OCI-LY7 (cell line): ENCODE results near the gene BOD1. TPM values are rescaled to one million over a fixed set of nuclear protein-coding genes. Genes with fewer than 3 reads are reported as not detected.

Experiments used
- BruUV-seq: library from RNA; stranded (reverse); fragments of 400-500 nt; replicated peaks from 2 replicates; lab custom pipeline; 2021; lab: Mats Ljungman, UMichigan
- CTCF ChIA-PET: fragments of 300-600 bp; sonication (Branson Sonifier 250); formaldehyde crosslinking; loops from one replicate; lab custom pipeline; 2022; ENCODE audit warnings: antibody characterized with exemption; ENCODE audit not compliant: unreplicated experiment; lab: Charles Lee
- POLR2A ChIA-PET: fragments of 300-600 bp; sonication (Branson Sonifier 250); formaldehyde crosslinking; loops from one replicate; lab custom pipeline; 2022; ENCODE audit warnings: antibody characterized with exemption; lab: Charles Lee
- DNase-seq: peaks from one replicate; pipeline ENCODE4 v3.0.0-alpha.2; 2015; ENCODE audit warnings: low spot score
- H2AFZ ChIP-seq: fragments of 200-600 bp; sonication (generic), shearing (Covaris generic); 2 replicates; pipeline ENCODE4 v1.6.1; 2014; ENCODE audit warnings: mild to moderate bottlenecking, antibody characterized with exemption, low read length, moderate library complexity
- H3K27ac ChIP-seq: fragments of 200-600 bp; sonication (generic); 2 replicates; pipeline ENCODE4 v1.5.1; 2014; ENCODE audit warnings: mixed run types, low read depth, mild to moderate bottlenecking, moderate library complexity, low read length, inconsistent platforms; ENCODE audit not compliant: poor library complexity, severe bottlenecking
- H3K36me3 ChIP-seq: fragments of 200-600 bp; sonication (generic); 2 replicates; pipeline ENCODE4 v1.6.1; 2014; ENCODE audit warnings: mild to moderate bottlenecking, antibody characterized with exemption, low read length, moderate library complexity, mixed read lengths; ENCODE audit not compliant: insufficient read depth
- H3K4me1 ChIP-seq: fragments of 200-600 bp; sonication (generic); 2 replicates; pipeline ENCODE4 v1.5.1; 2014; ENCODE audit warnings: mild to moderate bottlenecking, low read length; ENCODE audit not compliant: insufficient read depth, poor library complexity, severe bottlenecking
- H3K4me2 ChIP-seq: fragments of 200-600 bp; sonication (generic); 2 replicates; pipeline ENCODE4 v1.6.1; 2014; ENCODE audit warnings: mild to moderate bottlenecking, low read length
- H3K4me3 ChIP-seq: fragments of 200-600 bp; sonication (generic); 2 replicates; pipeline ENCODE4 v1.5.1; 2014; ENCODE audit warnings: mild to moderate bottlenecking, low read depth, low read length; ENCODE audit not compliant: poor library complexity, severe bottlenecking
- H3K79me2 ChIP-seq: fragments of 200-600 bp; sonication (generic); 2 replicates; pipeline ENCODE4 v1.6.1; 2016; ENCODE audit warnings: low read depth, mild to moderate bottlenecking, low read length, moderate library complexity, mixed read lengths; ENCODE audit not compliant: insufficient read depth
- H3K9me2 ChIP-seq: fragments of 200-600 bp; sonication (generic); 2 replicates; pipeline ENCODE4 v1.6.1; 2016; ENCODE audit warnings: mild to moderate bottlenecking, low read length, mixed read lengths; ENCODE audit not compliant: insufficient read depth
- H3K9me3 ChIP-seq: fragments of 200-600 bp; sonication (generic); 2 replicates; pipeline ENCODE4 v1.6.1; 2014; ENCODE audit warnings: mild to moderate bottlenecking, mixed run types, low read length, mixed read lengths
- H4K20me1 ChIP-seq: fragments of 200-600 bp; sonication (generic); 2 replicates; pipeline ENCODE4 v1.6.1; 2014; ENCODE audit warnings: mild to moderate bottlenecking, antibody characterized with exemption, low read length, moderate library complexity, mixed read lengths; ENCODE audit not compliant: insufficient read depth
- CTCF ChIP-seq: fragments of 200-600 bp; sonication (generic); conservative IDR thresholded peaks from 2 replicates; pipeline ENCODE4 v1.5.1; 2014; ENCODE audit warnings: mild to moderate bottlenecking, antibody characterized with exemption, low read length, moderate library complexity, mixed read lengths
- EZH2phosphoT487 ChIP-seq: fragments of 200-600 bp; sonication (generic); IDR thresholded peaks from 2 replicates; pipeline ENCODE4 v1.6.1; 2018; ENCODE audit warnings: low read depth, borderline replicate concordance, mild to moderate bottlenecking, mixed run types, antibody characterized with exemption, low read length, moderate library complexity, mixed read lengths
- intact Hi-C: fragments of 100-400 bp; cut with micrococcal nuclease; formaldehyde crosslinking; loops from one replicate; pipeline ENCODE4 v1.10.0; 2022; ENCODE audit not compliant: unreplicated experiment
- total RNA-seq, 2 experiments: library from RNA; depleted of rRNA in 1 of 2; stranded (reverse); fragments of >200 nt in 1 of 2; shearing (Covaris generic) in 1 of 2; gene quantifications; 2 replicates each; pipeline ENCODE4 v1.2.3, GENCODE V29; 2014 to 2022

BOD1 gene
- total RNA-seq, 2 experiments from 2014 or later, result 38.8 to 54.3 TPM

DNA sequence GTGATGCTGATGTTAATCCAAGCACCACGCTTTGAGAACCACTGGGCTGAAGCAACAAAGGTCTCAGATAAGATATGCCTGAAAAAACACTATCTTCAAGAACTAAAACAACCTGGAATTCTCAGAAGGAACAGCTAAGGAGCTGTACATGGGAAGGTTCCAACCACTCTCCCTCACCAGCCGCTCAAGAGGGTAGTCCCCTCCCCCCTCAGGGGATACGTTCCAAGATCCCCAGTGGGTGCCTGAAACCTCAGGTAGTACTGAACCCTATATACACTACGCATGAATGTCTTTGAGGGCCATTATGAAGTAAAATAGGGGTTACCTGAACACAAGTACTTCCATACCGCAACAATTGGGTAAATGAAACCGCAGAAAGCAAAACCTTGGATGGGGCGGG is 1.9 kb downstream of the BOD1 start:
- Histone ChIP-seq H3K4me1 (peaks cover 35% of the 10 kb centered on the region), H3K4me3 (peak overlapping the region; percentile 97), H3K9me3 (no peaks in the 10 kb centered on the region), H3K9me2 (no peaks in the 10 kb centered on the region), H3K4me2 (peak overlapping the region; percentile 90), H2AFZ (no peak overlapping the region), H3K36me3 (peaks cover 58% of the 10 kb centered on the region), H4K20me1 (peaks cover 26% of the 10 kb centered on the region), H3K27ac (no peak overlapping the region), H3K79me2 (peaks cover 52% of the 10 kb centered on the region)
- DNase-seq, result no peak
- POLR2A ChIA-PET, result interaction anchor here (0.7 to 3.9 kb wide), 3 partner anchors 13 to 360 kb away, joined by 3 to 26 read pairs (median 8); no protein-coding TSS in a partner anchor
- intact Hi-C loops, result loop anchor here (10.0 kb wide), 3 partner anchors 210 to 700 kb away; no protein-coding TSS in a partner anchor
- CTCF ChIA-PET, result interaction anchor here (0.8 to 1.9 kb wide), 2 partner anchors 18 to 358 kb away, joined by 3 to 4 read pairs; no protein-coding TSS in a partner anchor
- TF ChIP-seq EZH2phosphoT487 (no peak), CTCF (no peak)
- no TSS peak for BruUV-seq

GRCh38 chr5:173613433-173614159 is 2.9 kb downstream of the BOD1 start:
- intact Hi-C loops, result loop anchor here (10.0 kb wide), 3 partner anchors 211 to 701 kb away; no protein-coding TSS in a partner anchor
- Histone ChIP-seq H3K27ac (no peak overlapping the region), H3K36me3 (peaks cover 68% of the 10 kb centered on the region), H3K4me1 (peaks cover 26% of the 10 kb centered on the region), H3K4me2 (peak overlapping the region; percentile 90; the same call in 1 of the 2 replicates), H3K79me2 (peaks cover 52% of the 10 kb centered on the region), H3K9me2 (no peaks in the 10 kb centered on the region), H2AFZ (no peak overlapping the region), H4K20me1 (peaks cover 26% of the 10 kb centered on the region), H3K4me3 (no peak overlapping the region), H3K9me3 (no peaks in the 10 kb centered on the region)
- BruUV-seq, result no TSS peak
- POLR2A ChIA-PET, result no interaction called here
- no peak for TF ChIP-seq CTCF
- no peak for TF ChIP-seq EZH2phosphoT487
- no peak for DNase-seq
- CTCF ChIA-PET, result interaction anchor here (0.8 kb wide), 1 partner anchor 359 kb away, joined by 3 read pairs; no protein-coding TSS in a partner anchor

DNA sequence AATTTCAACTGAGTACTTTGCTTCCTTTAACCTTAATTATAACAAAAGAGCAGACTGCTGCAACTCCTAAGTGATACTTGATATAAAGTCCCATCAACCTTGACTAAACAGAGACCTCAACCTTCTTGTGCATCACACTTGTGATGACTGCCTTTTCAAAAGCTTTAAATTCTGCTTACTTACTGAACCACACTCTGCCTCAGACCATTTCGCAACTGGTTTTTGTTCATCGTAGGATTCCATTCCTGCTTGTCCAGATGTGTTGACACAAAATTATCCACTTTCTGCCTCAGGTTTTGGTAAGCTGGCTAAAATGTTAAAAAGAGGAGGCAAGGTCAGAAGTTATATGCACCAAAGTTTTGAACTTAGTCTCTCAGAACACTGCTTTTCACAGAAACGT is 3.5 kb downstream of the BOD1 start:
- intact Hi-C loops, result loop anchor here (10.0 kb wide), 3 partner anchors 212 to 702 kb away; no protein-coding TSS in a partner anchor
- TF ChIP-seq EZH2phosphoT487, result no peak
- TF ChIP-seq CTCF, result no peak
- Histone ChIP-seq H3K79me2 (peaks cover 52% of the 10 kb centered on the region), H3K4me2 (no peak overlapping the region), H3K9me2 (no peaks in the 10 kb centered on the region), H4K20me1 (peaks cover 26% of the 10 kb centered on the region), H3K27ac (no peak overlapping the region), H3K4me1 (peaks cover 25% of the 10 kb centered on the region), H2AFZ (no peak overlapping the region), H3K9me3 (no peaks in the 10 kb centered on the region), H3K4me3 (no peak overlapping the region), H3K36me3 (peaks cover 75% of the 10 kb centered on the region)
- CTCF ChIA-PET, result no interaction called here
- POLR2A ChIA-PET, result interaction anchor here (1.8 kb wide), 1 partner anchor 13 kb away, joined by 5 read pairs; no protein-coding TSS in a partner anchor
- DNase-seq, result no peak
- BruUV-seq, result no TSS peak
